Measurements from ENCODE around the gene LARP1.
"Not testable (repeated sequence)": the region's sequence is repeated elsewhere in the genome, so short reads cannot be mapped to it uniquely, and the experiment has no call there.

Gene LARP1

DNA sequence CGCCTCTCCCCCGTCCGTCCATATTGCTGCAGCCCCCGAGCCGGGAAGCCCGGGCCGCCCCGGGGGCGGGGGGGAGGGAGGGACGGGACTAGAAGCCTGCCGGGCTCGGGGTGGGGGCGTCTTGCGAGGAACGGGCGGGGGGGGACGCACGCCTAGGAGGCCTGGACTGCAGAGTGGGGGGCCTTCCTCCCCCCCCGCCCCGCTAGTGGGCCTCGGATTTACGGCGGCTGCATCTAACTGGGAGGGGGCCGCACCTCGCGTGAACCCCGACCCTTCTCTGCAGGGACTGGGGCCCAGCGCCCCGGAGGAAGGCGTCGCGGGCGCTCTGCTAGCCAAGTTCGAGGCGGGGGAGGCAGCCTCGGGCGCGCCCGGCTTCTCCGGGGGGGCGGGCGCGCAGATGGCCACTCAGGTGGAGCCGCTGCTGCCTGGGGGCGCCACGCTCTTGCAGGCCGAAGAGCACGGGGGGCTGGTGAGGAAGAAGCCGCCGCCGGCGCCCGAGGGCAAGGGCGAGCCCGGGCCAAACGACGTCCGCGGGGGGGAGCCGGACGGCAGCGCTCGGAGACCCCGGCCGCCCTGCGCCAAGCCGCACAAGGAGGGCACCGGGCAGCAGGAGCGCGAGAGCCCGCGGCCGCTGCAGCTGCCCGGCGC is at the start of gene LARP1:
TSS of gene LARP1 (plus strand) at position 17 of the 648 bp plus-strand sequence. CDS start at position 398, 381 bp downstream.
- DNase-seq = peak; percentile 21

DNA sequence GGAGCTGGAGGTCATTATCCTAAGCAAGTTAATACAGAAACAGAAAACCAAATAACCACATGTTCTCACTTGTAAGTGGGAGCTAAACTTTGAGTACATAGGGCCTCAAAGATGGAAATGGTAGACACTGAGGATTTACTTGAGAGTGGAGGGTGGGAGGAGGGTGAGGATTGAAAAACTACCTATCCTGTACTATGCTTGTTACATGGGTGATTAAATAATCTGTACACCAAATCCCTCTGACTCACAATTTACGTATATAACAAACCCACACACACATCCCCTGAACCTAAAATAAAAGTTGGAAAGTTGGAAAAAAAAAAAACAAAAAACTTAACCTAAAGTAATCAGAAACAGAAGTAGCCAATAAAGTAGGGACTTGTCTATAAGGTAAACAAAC is 48.8 kb upstream of the LARP1 start:
- no peak for DNase-seq

DNA sequence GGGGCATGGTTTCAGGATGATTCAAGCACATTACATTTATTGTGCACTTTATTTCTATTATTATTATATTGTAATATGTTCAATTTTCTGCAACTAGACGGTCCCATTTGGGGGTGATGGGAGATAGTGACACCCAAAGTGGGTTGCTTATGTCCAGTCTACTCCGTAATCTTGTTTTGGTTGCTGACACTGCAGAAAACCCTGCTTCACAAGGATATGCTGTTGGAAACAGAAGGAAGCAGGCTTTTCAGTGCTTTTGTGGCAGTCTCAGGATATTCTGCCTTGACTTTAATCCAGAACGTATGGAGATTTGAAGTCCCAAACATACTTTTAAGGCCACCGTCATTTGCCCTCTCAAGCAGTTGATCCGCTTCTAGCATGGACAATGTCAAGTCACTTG is 47.5 kb upstream of the LARP1 start:
- DNase-seq = no peak

DNA sequence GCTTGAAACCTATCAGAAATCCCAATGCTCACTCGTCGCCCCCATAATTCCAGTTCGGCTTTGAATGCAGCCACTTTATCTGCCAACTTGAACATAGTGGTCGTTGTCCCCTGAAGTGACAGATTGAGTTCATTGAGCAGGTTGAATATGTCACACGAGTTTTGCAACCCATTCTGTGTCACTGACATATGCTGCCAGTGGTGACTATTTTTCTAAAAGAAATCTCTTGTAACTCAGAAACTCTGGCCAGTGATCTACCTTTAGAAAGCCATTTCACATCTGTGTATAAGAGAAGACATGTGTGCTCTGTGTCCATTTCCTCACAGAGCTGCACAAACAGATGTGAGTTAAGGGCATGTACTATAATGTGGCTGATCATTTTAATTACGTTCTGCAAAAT is 47.0 kb upstream of the LARP1 start:
- DNase-seq = no peak

DNA sequence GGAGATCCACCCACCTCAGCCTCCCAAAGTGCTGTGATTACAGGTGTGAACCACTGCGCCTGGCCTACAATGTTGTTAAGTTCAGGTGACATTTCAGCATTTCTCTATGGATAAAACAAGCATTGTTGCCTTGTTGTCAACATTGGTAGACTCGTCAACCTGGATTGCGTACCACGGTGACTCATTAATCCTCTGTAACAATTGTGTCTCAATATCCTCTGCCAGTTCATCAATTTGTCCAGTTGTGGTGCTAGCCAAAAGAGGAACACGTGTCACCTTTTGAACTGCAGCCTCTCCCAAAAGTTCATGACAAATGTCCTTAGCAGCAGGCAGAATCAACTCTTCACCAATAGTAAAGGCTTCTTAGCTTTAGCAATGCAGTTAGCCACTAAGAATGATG is 46.3 kb upstream of the LARP1 start:
- no peak for DNase-seq

DNA sequence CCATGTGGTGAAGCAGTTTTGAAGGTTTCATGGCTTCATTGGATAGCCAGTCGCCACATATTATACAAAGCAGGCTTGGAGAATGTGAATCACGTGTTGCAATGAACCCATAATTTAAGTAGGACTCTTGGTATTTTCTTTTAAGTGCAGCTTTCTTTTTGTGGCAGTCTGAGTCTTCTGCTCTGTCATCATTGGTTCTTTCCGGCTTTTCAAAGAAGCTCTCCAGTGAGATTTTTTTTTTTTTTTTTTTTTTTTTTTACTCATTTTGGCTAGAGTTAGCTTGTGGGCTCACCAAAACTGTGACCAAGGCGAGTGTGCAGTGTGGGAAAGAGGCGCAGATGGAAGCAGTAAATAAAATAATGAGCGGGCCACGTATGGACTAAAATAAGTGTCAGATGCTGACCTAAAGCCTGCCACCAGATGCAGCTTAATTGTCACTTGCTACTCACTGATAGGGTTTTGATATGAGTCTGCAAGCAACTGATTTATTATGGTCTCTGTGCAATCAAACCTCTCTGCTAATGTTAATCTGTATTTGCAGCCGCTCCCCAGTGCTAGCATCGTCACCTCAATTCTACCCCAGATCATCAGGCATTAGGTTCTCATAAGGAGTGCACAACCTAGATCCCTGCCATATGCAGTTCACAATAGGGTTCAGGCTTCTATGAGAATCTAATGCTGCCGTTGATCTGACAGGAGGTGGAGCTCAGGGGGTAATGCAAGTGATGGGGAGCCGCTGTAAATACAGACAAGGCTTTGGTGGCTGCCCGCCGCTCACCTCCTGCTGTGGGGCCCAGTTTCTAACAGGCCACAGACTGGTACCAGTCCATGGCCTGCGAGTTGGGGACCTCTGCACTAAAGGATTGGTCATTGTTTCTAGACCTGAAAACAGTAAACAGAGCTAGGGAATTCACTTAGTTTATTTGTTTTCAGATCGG is 45.5 kb upstream of the LARP1 start:
- no peak for DNase-seq

DNA sequence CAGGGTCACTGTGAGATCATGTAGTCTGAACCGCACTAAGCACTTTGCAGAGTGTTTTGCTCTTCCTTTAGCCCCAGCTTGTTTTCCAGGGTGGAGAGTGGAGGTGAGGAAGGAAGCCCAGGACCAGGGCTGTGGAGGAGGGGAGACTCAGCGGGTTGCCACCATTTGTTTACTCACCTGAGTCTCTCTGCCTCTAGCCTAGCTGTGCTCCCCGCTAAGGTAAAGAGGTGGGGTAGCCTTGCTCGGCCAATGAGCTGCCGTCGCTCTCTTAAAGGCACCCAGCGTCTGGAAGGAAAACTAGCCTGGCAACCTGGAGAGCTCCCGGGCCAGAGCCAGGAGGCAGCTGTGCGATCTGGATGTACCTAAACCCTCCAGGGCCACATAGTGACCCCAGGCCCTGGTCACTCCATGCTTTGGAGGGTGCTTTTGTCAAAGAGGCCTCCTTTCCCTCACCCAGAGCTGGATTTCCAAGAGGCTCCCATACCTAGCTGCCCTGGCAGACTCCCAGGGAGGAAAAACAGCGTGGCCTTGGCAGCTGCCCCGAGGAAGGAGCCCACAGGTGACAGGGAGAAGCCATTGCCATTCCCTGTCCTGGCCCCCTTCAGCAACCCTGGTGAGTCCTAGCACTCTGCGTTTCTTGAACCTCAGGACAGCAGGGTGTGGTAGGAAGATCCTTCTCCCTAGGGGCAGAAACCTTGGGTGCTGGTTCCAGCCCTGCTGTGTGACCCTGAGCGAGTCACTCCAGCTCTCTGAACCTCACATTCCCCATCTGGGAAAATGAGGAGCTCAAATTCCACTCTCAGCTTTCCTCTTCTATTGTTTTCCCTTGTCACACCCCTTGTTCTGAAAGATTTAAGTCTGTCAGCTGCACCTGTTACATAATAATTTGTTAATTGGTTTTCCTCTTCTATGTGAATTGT is 42.4 kb upstream of the LARP1 start:
- DNase-seq = no peak

DNA sequence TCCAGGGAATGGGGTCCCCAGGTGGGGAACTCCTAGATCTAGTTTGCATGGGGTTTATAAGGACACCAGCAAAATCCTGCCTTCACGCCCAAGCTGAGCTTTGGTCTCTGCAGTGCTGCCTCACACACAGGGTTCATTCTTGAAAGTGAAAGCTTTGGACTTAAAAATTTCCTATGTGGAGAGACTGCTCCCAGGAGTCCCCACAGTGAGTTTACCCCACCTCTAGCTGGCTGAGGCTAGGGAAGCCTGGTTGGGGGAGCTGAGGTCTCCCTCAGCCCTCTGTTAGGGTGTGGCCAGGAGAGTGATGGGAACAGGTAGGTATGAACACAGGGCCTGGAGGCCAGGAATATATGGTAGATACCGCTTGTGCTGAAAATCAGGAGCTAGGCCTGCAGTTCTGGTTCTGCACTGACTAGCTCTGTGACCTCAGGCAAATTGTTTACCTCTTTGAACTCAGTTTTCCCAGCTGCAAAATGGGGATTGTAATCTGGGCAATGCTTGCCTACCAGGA is 41.5 kb upstream of the LARP1 start:
- DNase-seq = no peak

DNA sequence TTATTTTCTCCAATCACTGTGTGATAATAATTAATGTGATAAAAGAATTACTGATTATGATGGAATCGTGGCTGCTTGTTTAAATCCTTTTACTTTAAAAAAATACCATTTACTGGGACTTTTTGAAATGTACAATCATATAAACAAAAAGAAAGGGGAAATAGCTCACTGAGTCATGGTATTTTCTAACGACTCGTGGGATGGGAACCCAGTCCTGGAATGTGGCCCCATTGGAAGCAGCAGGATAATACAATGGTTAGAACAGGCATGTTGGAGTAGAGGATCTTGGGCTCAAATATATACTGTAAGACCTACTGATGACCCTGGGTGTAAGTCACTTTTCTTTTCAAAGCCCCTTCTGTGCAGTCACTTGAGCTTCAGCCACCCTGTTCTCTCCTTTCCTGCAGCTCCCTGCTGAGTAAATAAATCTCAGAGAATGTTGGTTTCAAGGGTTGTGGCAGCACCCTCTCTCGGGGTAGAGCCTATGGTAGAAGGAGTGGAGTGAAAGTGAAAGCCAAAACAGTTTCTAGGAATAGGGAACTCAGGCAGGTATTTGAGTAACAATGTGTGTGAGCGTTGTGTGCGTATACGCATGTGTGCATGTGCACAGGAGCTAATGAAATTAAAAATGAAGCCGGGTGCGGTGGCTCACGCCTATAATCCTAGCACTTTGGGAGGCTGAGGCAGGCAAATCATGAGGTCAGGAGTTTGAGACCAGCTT is 40.8 kb upstream of the LARP1 start:
- DNase-seq = no peak

DNA sequence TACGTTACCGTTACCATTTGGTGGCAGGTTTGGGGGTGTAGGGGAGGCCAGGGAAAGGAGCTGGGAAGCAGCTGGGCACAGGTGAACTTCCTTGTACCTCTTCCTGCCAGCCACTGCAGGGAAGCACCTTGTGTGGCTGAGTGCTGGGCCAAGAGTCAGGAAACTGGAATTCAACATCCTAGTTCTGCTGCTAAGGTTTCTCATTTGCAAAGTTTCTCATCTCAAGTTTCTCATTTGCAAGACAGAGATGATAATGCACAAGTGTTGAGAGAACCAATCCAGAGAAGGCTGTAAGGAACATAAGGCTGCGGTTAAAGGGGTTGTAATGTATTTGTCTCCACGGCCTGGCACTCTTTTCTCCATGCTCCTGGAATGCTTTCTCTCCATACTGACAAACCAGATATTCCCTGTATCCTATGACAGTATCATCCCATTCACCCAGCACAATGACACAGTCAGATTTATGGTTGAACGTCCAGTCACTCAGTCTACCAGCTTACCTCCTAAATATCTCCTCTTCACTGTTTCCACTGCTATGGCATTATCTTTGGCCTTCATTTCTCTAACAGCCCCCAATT is 33.6 kb upstream of the LARP1 start:
- no peak for DNase-seq

DNA sequence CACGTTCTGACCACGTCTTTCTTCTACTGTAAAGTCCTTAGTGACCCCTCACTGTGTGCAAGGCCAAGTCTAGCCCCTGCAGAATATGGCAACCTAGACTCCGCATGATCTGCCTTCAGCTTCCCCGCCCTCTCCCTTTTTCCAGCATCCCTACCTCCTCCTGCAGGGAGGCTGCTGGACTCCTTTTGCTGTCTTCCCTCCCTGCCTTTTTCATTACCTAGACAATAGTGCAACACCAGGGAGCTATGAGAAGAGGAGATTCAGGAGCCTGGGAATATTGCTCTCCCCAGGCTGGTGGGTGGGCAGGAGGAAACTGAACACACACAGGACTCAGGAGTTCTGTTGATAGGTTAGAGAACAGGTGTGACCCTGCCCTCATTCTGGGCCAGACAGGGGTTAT is 33.1 kb upstream of the LARP1 start:
- no peak for DNase-seq

DNA sequence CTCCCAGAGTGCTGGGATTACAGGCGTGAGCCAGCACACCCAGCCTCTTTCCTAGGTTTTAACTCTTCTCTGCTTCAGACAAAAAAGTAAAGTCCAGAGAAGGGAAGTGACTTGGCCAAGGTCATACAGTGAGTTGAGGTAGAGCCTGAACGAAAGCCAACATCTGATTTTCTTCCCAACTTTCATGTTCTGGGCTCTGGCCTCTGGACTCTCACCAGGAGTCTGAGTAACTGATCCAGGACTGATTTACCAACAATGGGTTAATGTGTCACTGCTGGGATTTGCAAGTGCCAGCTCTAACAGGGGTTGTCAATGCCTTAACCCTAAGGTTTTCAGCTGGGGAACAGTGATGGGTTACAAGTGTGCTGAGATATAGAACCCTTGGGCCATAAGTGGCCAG is 32.2 kb upstream of the LARP1 start:
- DNase-seq = no peak

DNA sequence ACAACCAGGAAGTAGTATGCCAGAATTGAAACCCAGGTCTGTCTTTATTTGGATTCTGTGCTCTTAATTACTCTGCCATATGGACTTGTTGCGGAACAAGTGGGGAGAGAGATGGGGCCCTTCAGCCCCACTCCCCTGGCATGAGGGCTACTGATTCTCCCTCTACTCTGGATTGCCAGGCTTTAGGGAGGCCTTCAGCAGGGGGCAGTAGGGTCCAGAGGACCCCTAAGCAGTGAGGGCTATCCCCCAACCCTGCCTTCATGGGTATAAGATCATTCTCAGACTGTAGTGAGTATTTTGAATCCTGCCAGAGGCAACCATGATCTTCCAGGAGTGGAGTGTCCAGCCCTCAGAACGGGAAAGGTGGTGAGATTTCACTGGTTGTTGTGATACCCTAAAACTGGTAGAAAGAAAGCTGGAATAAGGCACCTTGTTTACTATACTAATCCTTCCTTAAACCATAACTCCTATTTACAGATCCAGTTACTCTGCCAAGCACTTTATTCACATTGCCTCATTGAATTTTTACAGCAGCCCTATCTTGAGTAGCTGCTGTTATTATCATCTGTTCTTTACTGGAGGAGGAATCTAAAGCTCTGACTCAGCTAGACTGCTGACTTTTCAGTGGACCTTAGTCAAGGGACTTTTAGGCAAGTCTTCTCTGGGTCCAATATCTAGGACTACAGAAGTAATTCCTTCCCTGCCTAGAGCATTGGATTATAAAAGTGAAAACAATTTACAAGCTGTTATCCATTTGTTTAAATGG is 31.3 kb upstream of the LARP1 start:
- no peak for DNase-seq

DNA sequence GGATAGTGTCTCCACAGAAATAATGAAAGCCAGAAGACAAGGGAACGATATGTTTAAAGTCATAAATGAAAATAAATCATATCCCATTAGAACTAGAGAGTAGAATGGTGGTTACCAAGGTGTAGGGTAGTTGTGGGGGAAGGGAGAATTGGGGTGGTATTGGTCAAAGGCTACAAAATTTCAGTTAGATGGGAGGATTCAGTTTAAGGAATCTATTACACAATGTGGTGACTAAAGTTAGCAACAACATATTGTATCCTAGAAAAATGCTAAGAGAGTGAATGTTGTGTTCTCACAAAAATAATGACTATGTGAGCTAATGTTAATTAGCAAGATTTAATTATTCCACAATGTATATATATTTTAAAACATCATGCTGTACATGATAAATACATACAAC is 27.8 kb upstream of the LARP1 start:
- no peak for DNase-seq

DNA sequence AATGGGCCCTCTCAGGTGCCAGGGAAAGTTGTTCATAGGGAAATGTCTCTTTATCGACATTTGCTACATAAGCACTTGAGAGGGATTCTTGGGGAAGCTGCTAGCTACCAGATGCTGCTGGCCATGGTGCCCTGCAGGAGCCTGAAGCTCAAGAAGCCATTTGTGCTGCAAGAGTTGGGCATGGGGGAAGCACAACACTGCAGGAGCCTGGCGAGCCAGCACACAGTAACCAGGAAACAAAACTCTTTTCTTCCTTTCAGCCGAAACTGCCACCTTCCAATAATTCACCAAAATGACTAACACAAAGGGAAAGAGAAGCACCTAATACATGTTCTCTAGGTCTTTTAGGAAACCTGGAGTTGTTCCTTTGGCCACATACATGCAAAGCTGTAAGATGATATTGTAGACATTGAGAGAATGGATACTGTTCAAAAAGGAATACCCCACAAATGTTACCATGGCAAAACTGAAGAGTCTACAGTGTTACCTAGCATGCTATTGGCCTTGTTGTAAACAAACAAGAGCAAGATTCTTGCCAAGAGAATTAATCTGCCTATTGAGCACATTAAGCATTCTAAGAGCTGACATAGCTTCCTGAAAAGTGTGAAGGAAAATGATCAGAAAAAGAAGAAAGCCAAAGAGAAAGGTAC is 26.1 kb upstream of the LARP1 start:
- no peak for DNase-seq

DNA sequence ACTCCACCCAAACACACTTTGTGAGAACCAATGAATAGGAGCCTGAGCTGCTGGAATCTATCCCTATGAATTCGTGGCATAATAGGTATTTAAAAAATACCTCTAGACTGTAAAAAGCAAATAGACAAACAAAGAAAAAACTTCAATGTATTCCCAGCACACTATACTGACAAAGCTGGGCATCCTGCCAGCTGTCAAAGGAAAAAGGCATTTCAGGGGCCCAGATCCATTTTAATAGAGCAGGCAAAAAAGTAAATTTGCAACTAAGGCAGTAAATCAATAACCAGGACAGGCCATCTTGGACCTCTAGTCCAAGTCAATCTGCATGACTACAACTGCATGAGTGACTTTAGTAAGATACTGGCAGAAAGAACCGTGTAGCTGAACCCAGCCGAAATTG is 25.6 kb upstream of the LARP1 start:
- DNase-seq = no peak

DNA sequence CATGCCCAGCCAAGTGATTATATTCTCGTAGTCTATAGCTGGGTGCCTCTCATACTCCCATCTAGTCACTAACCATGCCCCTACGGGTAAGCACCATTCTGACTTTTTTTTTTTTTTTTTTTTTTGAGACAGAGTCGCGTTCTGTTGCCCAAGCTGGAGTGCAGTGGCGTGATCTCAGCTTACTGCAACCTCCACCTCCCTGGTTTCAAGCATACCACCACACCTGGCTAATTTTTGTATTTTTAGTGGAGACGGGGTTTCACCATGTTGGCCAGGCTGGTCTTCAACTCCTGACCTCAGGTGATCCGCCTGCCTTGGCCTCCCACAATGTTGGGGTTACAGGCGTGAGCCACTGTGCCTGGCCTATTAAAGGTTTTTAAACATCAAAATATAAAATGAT is 24.4 kb upstream of the LARP1 start:
- DNase-seq = not testable (repeated sequence)

DNA sequence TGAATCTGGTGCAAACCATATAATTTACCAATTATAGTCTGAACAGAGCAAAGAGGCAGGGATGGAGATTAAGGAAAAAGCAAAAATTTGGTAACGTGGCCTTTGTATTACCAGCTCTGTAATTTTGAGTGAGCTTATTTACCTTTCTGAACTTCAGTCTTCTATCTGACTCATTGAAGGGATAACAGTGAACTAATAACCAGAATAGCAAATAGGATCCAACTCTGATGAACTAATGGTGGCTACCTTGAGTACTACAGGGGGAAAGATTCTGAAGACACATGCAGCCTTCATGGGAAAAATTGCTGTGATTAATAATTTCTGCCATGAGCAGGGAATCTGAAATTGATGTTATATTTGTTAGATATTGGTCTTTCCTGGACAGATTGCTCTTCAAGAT is 23.0 kb upstream of the LARP1 start:
- no peak for DNase-seq

DNA sequence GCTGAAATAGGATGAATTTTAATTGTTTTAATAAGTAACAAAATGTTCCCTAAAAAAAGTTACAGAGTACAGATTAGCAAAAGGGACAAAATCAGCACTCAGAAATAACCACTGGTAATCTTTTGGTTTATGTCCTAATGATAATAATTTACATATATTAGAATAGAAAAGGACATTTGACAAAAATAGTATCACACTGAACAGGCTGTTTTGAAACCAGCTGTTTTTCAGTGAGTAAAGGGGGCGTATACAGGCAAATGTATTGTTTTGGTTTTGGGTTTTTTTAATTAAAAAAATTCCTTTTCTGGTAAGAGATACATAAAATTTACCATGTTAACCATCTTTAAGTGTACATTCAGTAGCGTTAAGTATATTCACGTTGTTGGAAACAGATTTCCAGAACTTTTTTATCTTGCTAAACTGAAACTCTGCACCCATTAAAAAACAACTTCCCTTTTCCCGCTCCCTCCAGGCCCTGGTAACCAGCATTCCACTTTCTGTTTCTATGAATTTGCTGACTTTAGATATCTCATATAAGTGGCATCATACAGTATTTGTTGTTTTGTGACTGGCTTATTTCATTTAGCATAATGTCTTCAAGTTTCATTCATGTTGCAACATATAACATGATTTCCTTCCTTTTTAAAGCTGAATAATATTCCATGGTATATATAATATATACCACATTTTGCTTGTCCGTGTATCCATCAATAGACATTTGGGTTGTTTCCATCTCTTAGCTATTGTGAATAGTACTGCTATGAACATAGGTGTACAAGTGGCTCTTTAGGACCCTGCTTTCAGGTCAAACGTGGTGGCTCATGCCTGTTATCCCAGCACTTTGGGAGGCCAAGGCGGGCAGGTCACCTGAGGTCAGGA is 20.6 kb upstream of the LARP1 start:
- DNase-seq = no peak

DNA sequence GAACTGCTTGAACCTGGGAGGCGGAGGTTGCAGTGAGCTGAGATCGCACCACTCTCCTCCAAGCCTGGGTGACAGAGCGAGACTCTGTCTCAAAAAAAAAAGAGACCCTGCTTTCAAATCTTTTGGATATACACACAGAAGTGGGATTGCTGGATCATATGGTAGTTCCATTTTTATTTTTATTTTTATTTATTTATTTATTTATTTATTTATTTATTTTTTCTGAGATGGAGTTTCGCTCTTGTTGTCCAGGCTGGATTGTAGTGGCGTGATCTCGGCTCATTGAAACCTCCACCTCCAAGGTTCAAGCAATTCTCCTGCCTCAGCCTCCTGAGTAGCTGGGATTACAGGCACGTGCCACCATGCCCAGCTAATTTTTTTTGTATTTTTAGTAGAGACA is 19.8 kb upstream of the LARP1 start:
- DNase-seq = not testable (repeated sequence)
